Measurements from ENCODE around the gene CACNA1H. TPM values are rescaled to one million over a fixed set of nuclear protein-coding genes. Genes with fewer than 3 reads are reported as not detected.

CACNA1H gene
- total and polyA plus RNA-seq, 12 donors = 1.7 to 8.7 (median 2.5) TPM

GRCh38 chr16:1126044-1126443 lies 26.9 kb upstream of the CACNA1H start:
- no peak for TF ChIP-seq CTCF (IDR thresholded peaks at IDR 0.05)
- DNase-seq (no peak), ATAC-seq (no peak)
- intact Hi-C loops (cut with DNase I) = loop anchor here in 1 of 10 donors (5.0 kb wide), 1 partner anchor 819 kb away; no protein-coding TSS in a partner anchor
- Histone ChIP-seq H3K27me3 (peaks cover 0 to 58% (median 41%) of the 10 kb centered on the region in 7 donors), H3K9me3 (no peaks in the 10 kb centered on the region), H3K4me3 (no peak overlapping the region), H3K36me3 (no peaks in the 10 kb centered on the region), H3K27ac (no peak overlapping the region), H3K4me1 (no peaks in the 10 kb centered on the region)
- 42 to 49% methylated on average over 17 of the region's 17 CpGs for WGBS, 2 donors

GRCh38 chr16:1126586-1126985 lies 26.3 kb upstream of the CACNA1H start:
- Histone ChIP-seq H3K27ac (no peak overlapping the region), H3K4me3 (no peak overlapping the region), H3K36me3 (no peaks in the 10 kb centered on the region), H3K27me3 (peaks cover 0 to 56% (median 37%) of the 10 kb centered on the region in 7 donors), H3K4me1 (no peaks in the 10 kb centered on the region), H3K9me3 (no peaks in the 10 kb centered on the region)
- 38 to 40% methylated on average over 7 to 10 of the region's 10 CpGs for WGBS, 2 donors
- no peak for TF ChIP-seq CTCF (IDR thresholded peaks at IDR 0.05)
- DNase-seq = no peak
- no peak for ATAC-seq
- intact Hi-C loops (cut with DNase I) = loop anchor here in 1 of 10 donors (5.0 kb wide), 1 partner anchor 819 kb away; no protein-coding TSS in a partner anchor

GRCh38 chr16:1127101-1127500 lies 25.8 kb upstream of the CACNA1H start:
- DNase-seq (no peak), ATAC-seq (no peak)
- no peak for TF ChIP-seq CTCF (IDR thresholded peaks at IDR 0.05)
- H3K4me3 ChIP-seq = no peak overlapping the region
- no peak overlapping the region for H3K27ac ChIP-seq
- no peaks in the 10 kb centered on the region for H3K4me1 ChIP-seq
- intact Hi-C loops (cut with DNase I) = loop anchor here in 1 of 10 donors (5.0 kb wide), 1 partner anchor 820 kb away; no protein-coding TSS in a partner anchor
- no peaks in the 10 kb centered on the region for H3K9me3 ChIP-seq
- H3K27me3 ChIP-seq = peaks cover 0 to 53% (median 34%) of the 10 kb centered on the region in 7 donors
- H3K36me3 ChIP-seq = no peaks in the 10 kb centered on the region
- 45 to 51% methylated on average over 11 to 16 of the region's 16 CpGs for WGBS, 2 donors

GRCh38 chr16:1127971-1128715 lies 24.8 kb upstream of the CACNA1H start:
- WGBS, 2 donors = 87 to 88% methylated on average over 31 of the region's 31 CpGs
- intact Hi-C loops (cut with DNase I) = loop anchor here in 1 of 10 donors (5.0 kb wide), 1 partner anchor 821 kb away; no protein-coding TSS in a partner anchor

More at GRCh38 chr16:1127971-1128715, 24.8 kb upstream of the CACNA1H start:
- DNase-seq = no peak
- no peaks in the 10 kb centered on the region for H3K4me1 ChIP-seq
- H3K36me3 ChIP-seq = no peaks in the 10 kb centered on the region
- no peak overlapping the region for H3K27ac ChIP-seq
- no peaks in the 10 kb centered on the region for H3K9me3 ChIP-seq
- ATAC-seq = no peak
- H3K27me3 ChIP-seq = peaks cover 0 to 48% (median 28%) of the 10 kb centered on the region in 7 donors
- no peak for TF ChIP-seq CTCF (IDR thresholded peaks at IDR 0.05)
- H3K4me3 ChIP-seq = no peak overlapping the region
